Duodenal mucosa (tissue), 2 donors: ENCODE results near the gene SLC27A4.

ENCODE experiments used
- H3K27ac ChIP-seq: one replicate; pipeline ENCODE4 v1.7.0; 2013; ENCODE audit warnings: low read depth, low read length
- H3K27me3 ChIP-seq, 2 donors: one replicate each; pipeline ENCODE4 v1.7.0; 2013; ENCODE audit warnings: low read length in 2 of 2, control low read depth in 1 of 2; ENCODE audit not compliant: insufficient read depth in 2 of 2, control insufficient read depth in 1 of 2
- H3K36me3 ChIP-seq, 2 donors: one replicate each; pipeline ENCODE4 v1.7.0; 2013; ENCODE audit warnings: low read length in 2 of 2, control low read depth in 1 of 2; ENCODE audit not compliant: insufficient read depth in 2 of 2, control insufficient read depth in 1 of 2
- H3K4me1 ChIP-seq, 2 donors: one replicate each; pipeline ENCODE4 v1.7.0; 2013; ENCODE audit warnings: low read length in 2 of 2, control low read depth in 1 of 2; ENCODE audit not compliant: insufficient read depth in 2 of 2, control insufficient read depth in 1 of 2
- H3K4me3 ChIP-seq, 2 donors: one replicate each; pipeline ENCODE4 v1.7.0; 2013; ENCODE audit warnings: low read length in 2 of 2, low read depth in 1 of 2
- H3K9ac ChIP-seq, 2 donors: one replicate each; pipeline ENCODE4 v1.7.0; 2013; ENCODE audit warnings: low read length in 2 of 2, low read depth in 1 of 2
- H3K9me3 ChIP-seq, 2 donors: one replicate each; pipeline ENCODE4 v1.7.0; 2013; ENCODE audit warnings: low read length in 2 of 2, control low read depth in 1 of 2; ENCODE audit not compliant: control insufficient read depth in 1 of 2

SLC27A4 gene

GRCh38 chr9:128342971-128343680, 2.8 kb downstream of the SLC27A4 start:
- H3K36me3 ChIP-seq: peaks cover 21 to 49% of the 10 kb centered on the region in 2 donors
- peak overlapping the region in 1 of 2 donors; percentile 25 for H3K4me3 ChIP-seq
- H3K9ac ChIP-seq: no peak overlapping the region

GRCh38 chr9:128343855-128344254, 3.5 kb downstream of the SLC27A4 start:
- Histone ChIP-seq H3K36me3 (peaks cover 24 to 56% of the 10 kb centered on the region in 2 donors), H3K27ac (no peak overlapping the region), H3K9me3 (no peaks in the 10 kb centered on the region), H3K4me1 (peaks cover 13 to 22% of the 10 kb centered on the region in 2 donors), H3K4me3 (no peak overlapping the region), H3K9ac (no peak overlapping the region), H3K27me3 (no peaks in the 10 kb centered on the region)

More at GRCh38 chr9:128342971-128343680, 2.8 kb downstream of the SLC27A4 start:
- Histone ChIP-seq H3K27ac (no peak overlapping the region), H3K9me3 (no peaks in the 10 kb centered on the region), H3K4me1 (peaks cover 13 to 22% of the 10 kb centered on the region in 2 donors), H3K27me3 (no peaks in the 10 kb centered on the region)

- no peaks in the 10 kb centered on the region for H3K27me3 ChIP-seq
- no peak overlapping the region for H3K27ac ChIP-seq
- peaks cover 29 to 67% of the 10 kb centered on the region in 2 donors for H3K36me3 ChIP-seq
- no peaks in the 10 kb centered on the region for H3K9me3 ChIP-seq
- H3K4me1 ChIP-seq: peaks cover 9 to 17% of the 10 kb centered on the region in 2 donors
- H3K9ac ChIP-seq: no peak overlapping the region
- H3K4me3 ChIP-seq: no peak overlapping the region
Measured at GRCh38 chr9:128344931-128345605, 4.7 kb downstream of the SLC27A4 start.

- Histone ChIP-seq H3K36me3 (peaks cover 40 to 78% of the 10 kb centered on the region in 2 donors), H3K4me1 (no peaks in the 10 kb centered on the region), H3K9me3 (no peaks in the 10 kb centered on the region), H3K27me3 (no peaks in the 10 kb centered on the region), H3K27ac (no peak overlapping the region), H3K9ac (no peak overlapping the region), H3K4me3 (no peak overlapping the region)
Measured at GRCh38 chr9:128349125-128349524, 8.8 kb downstream of the SLC27A4 start.

- H3K4me1 ChIP-seq: no peaks in the 10 kb centered on the region
- H3K4me3 ChIP-seq: no peak overlapping the region
- H3K36me3 ChIP-seq: peaks cover 42 to 73% of the 10 kb centered on the region in 2 donors
- H3K27me3 ChIP-seq: no peaks in the 10 kb centered on the region
- H3K9ac ChIP-seq: no peak overlapping the region
- no peaks in the 10 kb centered on the region for H3K9me3 ChIP-seq
- no peak overlapping the region for H3K27ac ChIP-seq
Measured at GRCh38 chr9:128349772-128350171, 9.4 kb downstream of the SLC27A4 start.

- Histone ChIP-seq H3K27me3 (no peaks in the 10 kb centered on the region), H3K4me1 (no peaks in the 10 kb centered on the region), H3K9me3 (no peaks in the 10 kb centered on the region), H3K4me3 (no peak overlapping the region), H3K9ac (no peak overlapping the region), H3K36me3 (peaks cover 20 to 50% of the 10 kb centered on the region in 2 donors), H3K27ac (no peak overlapping the region)
Measured at GRCh38 chr9:128355451-128355850, 15.1 kb downstream of the SLC27A4 start.

GRCh38 chr9:128358090-128358489, 17.8 kb downstream of the SLC27A4 start:
- H3K4me3 ChIP-seq: no peak overlapping the region
- no peaks in the 10 kb centered on the region for H3K9me3 ChIP-seq
- no peaks in the 10 kb centered on the region for H3K27me3 ChIP-seq
- no peak overlapping the region for H3K27ac ChIP-seq
- peaks cover 13% of the 10 kb centered on the region in 2 donors for H3K4me1 ChIP-seq
- H3K9ac ChIP-seq: no peak overlapping the region
- H3K36me3 ChIP-seq: peaks cover 10 to 37% of the 10 kb centered on the region in 2 donors

GRCh38 chr9:128358861-128359260, 18.5 kb downstream of the SLC27A4 start:
- Histone ChIP-seq H3K27me3 (no peaks in the 10 kb centered on the region), H3K9ac (no peak overlapping the region), H3K4me1 (peaks cover 13% of the 10 kb centered on the region in 2 donors), H3K4me3 (no peak overlapping the region), H3K9me3 (no peaks in the 10 kb centered on the region), H3K36me3 (peaks cover 9 to 32% of the 10 kb centered on the region in 2 donors), H3K27ac (no peak overlapping the region)

- Histone ChIP-seq H3K27ac (no peak overlapping the region), H3K9ac (no peak overlapping the region), H3K9me3 (no peaks in the 10 kb centered on the region), H3K36me3 (peaks cover 0 to 18% of the 10 kb centered on the region in 2 donors), H3K4me3 (no peak overlapping the region), H3K4me1 (peaks cover 20 to 23% of the 10 kb centered on the region in 2 donors), H3K27me3 (no peaks in the 10 kb centered on the region)
Measured at GRCh38 chr9:128360826-128361225, 20.5 kb downstream of the SLC27A4 start.

GRCh38 chr9:128361296-128361985, 21.1 kb downstream of the SLC27A4 start:
- Histone ChIP-seq H3K36me3 (peaks cover 0 to 12% of the 10 kb centered on the region in 2 donors), H3K9me3 (no peaks in the 10 kb centered on the region), H3K4me3 (peak overlapping the region; percentile 71 to 84), H3K27ac (no peak overlapping the region), H3K27me3 (no peaks in the 10 kb centered on the region), H3K9ac (peak overlapping the region; percentile 25 to 64), H3K4me1 (peaks cover 20 to 23% of the 10 kb centered on the region in 2 donors)
